WTC11 (cell line): ENCODE data around the gene KRT10. TPM values are rescaled to one million over a fixed set of nuclear protein-coding genes. Genes with fewer than 3 reads are reported as not detected.

ENCODE experiments used
- AFF4 ChIP-seq: sonication (generic); formaldehyde crosslinking; IDR thresholded peaks from 2 replicates; pipeline ENCODE4 v1.8.1; 2023; ENCODE audit warnings: mild to moderate bottlenecking, missing genetic modification reagents, borderline replicate concordance
- AR ChIP-seq: fragments of 250-450 bp; sonication (Bioruptor Pico); IDR thresholded peaks from 2 replicates; pipeline ENCODE4 v1.9.0; 2021; ENCODE audit warnings: mild to moderate bottlenecking
- GTF2I ChIP-seq: fragments of 250-450 bp; sonication (Bioruptor Pico); conservative IDR thresholded peaks from 2 replicates; pipeline ENCODE4 v1.4.0; 2021; ENCODE audit warnings: mild to moderate bottlenecking
- HMGA2 ChIP-seq: fragments of 250-450 bp; sonication (Bioruptor Pico); IDR thresholded peaks from 2 replicates; pipeline ENCODE4 v1.4.0; 2021; ENCODE audit warnings: mild to moderate bottlenecking, moderate library complexity
- PRDM15 ChIP-seq: sonication (generic); formaldehyde crosslinking; IDR thresholded peaks from 2 replicates; pipeline ENCODE4 v1.8.0; 2022; ENCODE audit warnings: missing genetic modification reagents
- PREB ChIP-seq: sonication (generic); formaldehyde crosslinking; IDR thresholded peaks from 2 replicates; pipeline ENCODE4 v1.8.1; 2022; ENCODE audit warnings: mild to moderate bottlenecking, missing genetic modification reagents, moderate library complexity, borderline replicate concordance
- RELA ChIP-seq: sonication (generic); formaldehyde crosslinking; IDR thresholded peaks from 2 replicates; pipeline ENCODE4 v1.8.1; 2022; ENCODE audit warnings: missing genetic modification reagents, mild to moderate bottlenecking, borderline replicate concordance
- ZBTB43 ChIP-seq: sonication (generic); formaldehyde crosslinking; IDR thresholded peaks from 2 replicates; pipeline ENCODE4 v1.8.1; 2023; ENCODE audit warnings: mild to moderate bottlenecking, missing genetic modification reagents
- ZNF423 ChIP-seq: fragments of 250-450 bp; sonication (Bioruptor Pico); IDR thresholded peaks from 2 replicates; pipeline ENCODE4 v2.1.2; 2022; ENCODE audit warnings: mild to moderate bottlenecking, moderate library complexity
- ZNF532 ChIP-seq: fragments of 250-450 bp; sonication (Bioruptor Pico); IDR thresholded peaks from 2 replicates; pipeline ENCODE4 v1.9.0; 2021; ENCODE audit warnings: mild to moderate bottlenecking, borderline replicate concordance
- total RNA-seq: library from RNA; stranded (reverse); gene quantifications from 3 replicates; pipeline ENCODE4 v1.2.3, GENCODE V29; 2021

KRT10 gene
- total RNA-seq, 1 experiment from 2014 or later, result 23.2 TPM

GRCh38 chr17:40810494-40810893 is 11.9 kb downstream of the KRT10 start (continued):
- TF ChIP-seq PRDM15 (CRISPR knock-in tag), result no peak
- TF ChIP-seq ZNF532 (CRISPR knock-in tag), result no peak
- no peak for TF ChIP-seq GTF2I (CRISPR knock-in tag)
- TF ChIP-seq ZNF423, result no peak
- TF ChIP-seq HMGA2 (CRISPR knock-in tag), result no peak
- TF ChIP-seq ZBTB43 (CRISPR knock-in tag), result no peak
- no peak for TF ChIP-seq PREB
- no peak for TF ChIP-seq AR (CRISPR knock-in tag)
- TF ChIP-seq AFF4 (CRISPR knock-in tag), result no peak
- no peak for TF ChIP-seq RELA (CRISPR knock-in tag)
